ENCODE data around the gene ARHGEF10L.

DNA sequence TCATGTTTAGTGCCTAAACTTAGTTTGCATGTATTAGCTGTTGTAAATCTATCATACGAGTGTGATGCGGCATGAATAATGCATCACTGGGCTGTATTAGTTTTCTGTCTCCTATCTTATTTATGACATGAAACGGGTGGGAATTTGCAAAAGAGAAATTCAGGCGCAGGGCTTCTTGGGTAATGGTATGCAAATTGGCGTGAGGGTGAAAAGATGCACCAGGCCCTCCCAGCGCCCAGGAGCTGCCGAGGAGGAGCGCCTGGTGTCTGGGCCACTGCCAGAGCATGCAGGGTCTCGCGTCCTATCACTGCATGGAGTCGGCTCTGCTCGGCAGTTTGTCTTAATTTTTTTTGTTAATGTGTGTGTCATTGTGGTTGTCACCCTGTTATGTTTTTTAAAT lies 132.7 kb downstream of the ARHGEF10L start:
- TF ChIP-seq, protein P1, sequence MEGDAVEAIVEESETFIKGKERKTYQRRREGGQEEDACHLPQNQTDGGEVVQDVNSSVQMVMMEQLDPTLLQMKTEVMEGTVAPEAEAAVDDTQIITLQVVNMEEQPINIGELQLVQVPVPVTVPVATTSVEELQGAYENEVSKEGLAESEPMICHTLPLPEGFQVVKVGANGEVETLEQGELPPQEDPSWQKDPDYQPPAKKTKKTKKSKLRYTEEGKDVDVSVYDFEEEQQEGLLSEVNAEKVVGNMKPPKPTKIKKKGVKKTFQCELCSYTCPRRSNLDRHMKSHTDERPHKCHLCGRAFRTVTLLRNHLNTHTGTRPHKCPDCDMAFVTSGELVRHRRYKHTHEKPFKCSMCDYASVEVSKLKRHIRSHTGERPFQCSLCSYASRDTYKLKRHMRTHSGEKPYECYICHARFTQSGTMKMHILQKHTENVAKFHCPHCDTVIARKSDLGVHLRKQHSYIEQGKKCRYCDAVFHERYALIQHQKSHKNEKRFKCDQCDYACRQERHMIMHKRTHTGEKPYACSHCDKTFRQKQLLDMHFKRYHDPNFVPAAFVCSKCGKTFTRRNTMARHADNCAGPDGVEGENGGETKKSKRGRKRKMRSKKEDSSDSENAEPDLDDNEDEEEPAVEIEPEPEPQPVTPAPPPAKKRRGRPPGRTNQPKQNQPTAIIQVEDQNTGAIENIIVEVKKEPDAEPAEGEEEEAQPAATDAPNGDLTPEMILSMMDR (conservative IDR thresholded peaks at IDR 0.05; ENCODE audit: low read depth, low read length): no peak
- TF ChIP-seq EZH2 (IDR thresholded peaks at IDR 0.05; ENCODE audit: borderline replicate concordance, low read depth, low read length, poor library complexity, severe bottlenecking): no peak
